GM21737 (cell line): ENCODE data around the gene CHCHD3.

Experiments
- ATAC-seq: cut with Tn5 transposase; IDR thresholded peaks from one replicate; pipeline ENCODE4 v1.9.1; 2021; ENCODE audit warnings: mild to moderate bottlenecking, moderate library complexity; ENCODE audit not compliant: unreplicated experiment

CHCHD3 gene

GRCh38 chr7:133081119-133081598 is 731 bp downstream of the CHCHD3 start:
- no peak for ATAC-seq

- no peak for ATAC-seq
Measured at GRCh38 chr7:133079296-133079695, 2.6 kb downstream of the CHCHD3 start.

- no peak for ATAC-seq
Measured at GRCh38 chr7:133077394-133077793, 4.5 kb downstream of the CHCHD3 start.

GRCh38 chr7:133076142-133076541 is 5.7 kb downstream of the CHCHD3 start:
- ATAC-seq, result no peak

GRCh38 chr7:133071506-133071905 is 10.4 kb downstream of the CHCHD3 start:
- ATAC-seq, result no peak

GRCh38 chr7:133070562-133070961 is 11.3 kb downstream of the CHCHD3 start:
- ATAC-seq, result no peak

GRCh38 chr7:133065301-133065700 is 16.6 kb downstream of the CHCHD3 start:
- ATAC-seq, result no peak

GRCh38 chr7:133064082-133064820 is 17.6 kb downstream of the CHCHD3 start:
- no peak for ATAC-seq

GRCh38 chr7:133061792-133062191 is 20.1 kb downstream of the CHCHD3 start:
- ATAC-seq, result no peak

GRCh38 chr7:133061357-133061756 is 20.5 kb downstream of the CHCHD3 start:
- no peak for ATAC-seq

- ATAC-seq, result no peak
Measured at GRCh38 chr7:133060004-133060403, 21.9 kb downstream of the CHCHD3 start.

GRCh38 chr7:133059263-133059662 is 22.6 kb downstream of the CHCHD3 start:
- no peak for ATAC-seq

- no peak for ATAC-seq
Measured at GRCh38 chr7:133056370-133057238, 25.3 kb downstream of the CHCHD3 start.

- ATAC-seq, result no peak
Measured at GRCh38 chr7:133054162-133054840, 27.6 kb downstream of the CHCHD3 start.

- ATAC-seq, result no peak
Measured at GRCh38 chr7:133053321-133053891, 28.5 kb downstream of the CHCHD3 start.

- no peak for ATAC-seq
Measured at GRCh38 chr7:133052826-133053225, 29.1 kb downstream of the CHCHD3 start.

- no peak for ATAC-seq
Measured at GRCh38 chr7:133052401-133052756, 29.5 kb downstream of the CHCHD3 start.

GRCh38 chr7:133051719-133052400 is 30.0 kb downstream of the CHCHD3 start:
- ATAC-seq, result no peak

GRCh38 chr7:133051066-133051465 is 30.8 kb downstream of the CHCHD3 start:
- no peak for ATAC-seq

- ATAC-seq, result no peak
Measured at GRCh38 chr7:133050200-133050995, 31.5 kb downstream of the CHCHD3 start.
